ENCODE data around the gene HSD17B4. TPM values are rescaled to one million over a fixed set of nuclear protein-coding genes. Genes with fewer than 3 reads are reported as not detected.
"Not testable (repeated sequence)": the region's sequence is repeated elsewhere in the genome, so short reads cannot be mapped to it uniquely, and the experiment has no call there.

HSD17B4 gene
- total RNA-seq, 4 donors from 2014 or later, result 69.4 to 108 (median 97.2) TPM

DNA sequence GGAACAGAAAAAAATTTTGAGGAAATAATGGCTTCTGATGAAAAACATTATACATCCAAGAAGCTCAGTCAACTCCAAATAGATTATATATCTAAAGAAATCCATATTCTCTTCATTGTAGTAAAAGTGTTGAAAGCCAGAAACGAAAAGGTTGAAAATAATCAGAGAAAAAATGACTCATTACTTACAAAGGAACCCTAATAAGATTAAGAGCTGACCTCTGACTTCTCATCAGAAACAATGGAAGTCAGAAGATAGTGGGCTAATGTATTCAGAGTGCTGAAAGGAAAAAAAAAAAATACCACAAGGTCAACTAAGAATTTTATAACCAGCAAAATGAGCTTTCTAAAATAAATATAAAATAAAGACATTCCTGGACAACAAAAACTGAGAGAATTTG, 60.0 kb downstream of the HSD17B4 start:
- no peaks in the 10 kb centered on the region for H3K9me3 ChIP-seq
- H3K4me3 ChIP-seq, result no peak overlapping the region
- no peaks in the 10 kb centered on the region for H3K27me3 ChIP-seq
- WGBS, 2 donors (ENCODE audit: low coverage in 1 of 2), result 85 to 94% methylated on average over 1 of the region's 1 CpG
- H3K4me1 ChIP-seq, result no peaks in the 10 kb centered on the region
- ATAC-seq, result no peak
- no peak for TF ChIP-seq POLR2AphosphoS5 (IDR thresholded peaks at IDR 0.05)
- TF ChIP-seq, protein P1, sequence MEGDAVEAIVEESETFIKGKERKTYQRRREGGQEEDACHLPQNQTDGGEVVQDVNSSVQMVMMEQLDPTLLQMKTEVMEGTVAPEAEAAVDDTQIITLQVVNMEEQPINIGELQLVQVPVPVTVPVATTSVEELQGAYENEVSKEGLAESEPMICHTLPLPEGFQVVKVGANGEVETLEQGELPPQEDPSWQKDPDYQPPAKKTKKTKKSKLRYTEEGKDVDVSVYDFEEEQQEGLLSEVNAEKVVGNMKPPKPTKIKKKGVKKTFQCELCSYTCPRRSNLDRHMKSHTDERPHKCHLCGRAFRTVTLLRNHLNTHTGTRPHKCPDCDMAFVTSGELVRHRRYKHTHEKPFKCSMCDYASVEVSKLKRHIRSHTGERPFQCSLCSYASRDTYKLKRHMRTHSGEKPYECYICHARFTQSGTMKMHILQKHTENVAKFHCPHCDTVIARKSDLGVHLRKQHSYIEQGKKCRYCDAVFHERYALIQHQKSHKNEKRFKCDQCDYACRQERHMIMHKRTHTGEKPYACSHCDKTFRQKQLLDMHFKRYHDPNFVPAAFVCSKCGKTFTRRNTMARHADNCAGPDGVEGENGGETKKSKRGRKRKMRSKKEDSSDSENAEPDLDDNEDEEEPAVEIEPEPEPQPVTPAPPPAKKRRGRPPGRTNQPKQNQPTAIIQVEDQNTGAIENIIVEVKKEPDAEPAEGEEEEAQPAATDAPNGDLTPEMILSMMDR (IDR thresholded peaks at IDR 0.05), result no peak
- no peak for TF ChIP-seq EP300 (IDR thresholded peaks at IDR 0.05)
- TF ChIP-seq POLR2A (IDR thresholded peaks at IDR 0.05), result no peak
- H3K27ac ChIP-seq, result no peak overlapping the region
- peaks cover 0 to 80% of the 10 kb centered on the region in 2 donors for H3K36me3 ChIP-seq

DNA sequence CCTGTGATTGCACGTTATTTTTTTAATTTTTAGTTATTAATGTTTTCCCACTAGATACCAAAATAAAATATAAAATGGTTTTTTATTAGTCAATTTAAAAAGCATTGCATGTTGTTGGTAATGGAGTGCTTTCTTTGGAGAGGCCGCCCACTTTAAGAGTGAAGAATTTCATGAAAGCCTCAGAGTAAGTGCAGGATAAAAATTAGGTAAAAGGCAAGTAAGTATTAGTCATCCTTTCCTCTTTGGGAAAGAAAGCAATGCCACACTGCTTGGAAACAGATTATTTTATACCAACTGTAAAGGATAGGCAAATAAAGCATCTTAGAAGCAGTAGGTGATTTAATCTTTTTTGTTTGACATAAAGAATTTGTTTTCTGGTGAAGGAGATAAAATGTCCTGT, 62.9 kb downstream of the HSD17B4 start:
- WGBS, 2 donors (ENCODE audit: low coverage in 1 of 2), result 88 to 92% methylated on average over 2 of the region's 2 CpGs
- no peak for ATAC-seq
- TF ChIP-seq, protein P1 (IDR thresholded peaks at IDR 0.05), result no peak
- TF ChIP-seq EP300 (IDR thresholded peaks at IDR 0.05), result no peak
- no peak for TF ChIP-seq POLR2AphosphoS5 (IDR thresholded peaks at IDR 0.05)
- TF ChIP-seq POLR2A (IDR thresholded peaks at IDR 0.05), result no peak

DNA sequence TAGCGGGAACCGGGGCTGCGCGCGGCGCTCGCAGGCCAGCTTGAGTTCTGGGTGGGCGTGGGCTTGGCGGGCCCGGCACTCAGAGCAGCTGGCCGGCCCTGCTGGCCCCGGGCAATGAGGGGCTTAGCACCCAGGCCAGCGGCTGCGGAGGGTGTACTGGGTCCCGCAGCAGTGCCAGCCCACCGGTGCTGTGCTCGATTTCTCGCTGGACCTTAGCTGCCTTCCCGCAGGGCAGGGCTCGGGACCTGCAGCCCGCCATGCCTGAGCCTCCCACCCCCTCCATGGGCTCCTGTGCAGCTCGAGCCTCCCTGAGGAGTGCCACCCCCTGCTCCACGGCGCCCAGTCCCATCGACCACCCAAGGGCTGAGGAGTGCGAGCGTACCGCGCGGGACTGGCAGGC, 64.8 kb downstream of the HSD17B4 start:
- not testable (repeated sequence) for H3K27me3 ChIP-seq, H3K27ac ChIP-seq, H3K4me1 ChIP-seq, H3K4me3 ChIP-seq, ATAC-seq, H3K9me3 ChIP-seq
- whole genome bisulfite sequencing, 2 donors (ENCODE audit: low coverage in 1 of 2), result no CpG with 5 or more reads among the region's 30 CpGs
- peaks cover 0 to 81% of the 10 kb centered on the region in 2 donors for H3K36me3 ChIP-seq

More for the DNA sequence above, 62.9 kb downstream of the HSD17B4 start:
- no peak overlapping the region for H3K4me3 ChIP-seq
- H3K9me3 ChIP-seq, result no peaks in the 10 kb centered on the region
- peaks cover 0 to 88% of the 10 kb centered on the region in 2 donors for H3K36me3 ChIP-seq
- H3K4me1 ChIP-seq, result no peaks in the 10 kb centered on the region
- H3K27me3 ChIP-seq, result no peaks in the 10 kb centered on the region
- H3K27ac ChIP-seq, result no peak overlapping the region

DNA sequence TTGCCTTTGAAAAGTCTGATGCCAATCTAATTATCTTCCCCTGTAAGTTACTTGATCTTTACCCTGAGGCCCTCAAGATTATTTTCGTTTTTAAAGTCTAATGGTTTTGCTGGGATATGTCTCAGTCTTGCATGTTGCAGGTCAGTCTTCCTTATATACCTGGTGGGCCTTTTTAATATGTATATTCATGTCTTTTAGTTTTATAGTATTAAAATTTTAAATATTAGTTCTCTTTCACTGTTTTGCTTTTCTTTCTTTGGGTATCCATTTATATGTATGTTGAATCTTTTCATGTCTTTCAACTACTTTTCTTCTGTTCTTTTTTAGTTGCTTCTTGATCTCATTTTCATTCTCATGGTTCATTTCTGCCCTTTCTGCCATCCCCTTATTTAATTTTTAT, 68.9 kb downstream of the HSD17B4 start:
- Histone ChIP-seq H3K27ac (no peak overlapping the region), H3K9me3 (no peaks in the 10 kb centered on the region), H3K36me3 (peaks cover 0 to 57% of the 10 kb centered on the region in 2 donors), H3K27me3 (no peaks in the 10 kb centered on the region), H3K4me3 (no peak overlapping the region), H3K4me1 (peaks cover 0 to 6% (median 0%) of the 10 kb centered on the region in 3 donors)
- TF ChIP-seq POLR2AphosphoS5 (IDR thresholded peaks at IDR 0.05), result no peak
- no peak for TF ChIP-seq POLR2A (IDR thresholded peaks at IDR 0.05)
- no peak for TF ChIP-seq EP300 (IDR thresholded peaks at IDR 0.05)
- TF ChIP-seq, protein P1 (IDR thresholded peaks at IDR 0.05), result no peak
- ATAC-seq, result no peak
- 73 to 88% methylated on average over 1 of the region's 1 CpG for WGBS, 2 donors (ENCODE audit: low coverage in 1 of 2)

DNA sequence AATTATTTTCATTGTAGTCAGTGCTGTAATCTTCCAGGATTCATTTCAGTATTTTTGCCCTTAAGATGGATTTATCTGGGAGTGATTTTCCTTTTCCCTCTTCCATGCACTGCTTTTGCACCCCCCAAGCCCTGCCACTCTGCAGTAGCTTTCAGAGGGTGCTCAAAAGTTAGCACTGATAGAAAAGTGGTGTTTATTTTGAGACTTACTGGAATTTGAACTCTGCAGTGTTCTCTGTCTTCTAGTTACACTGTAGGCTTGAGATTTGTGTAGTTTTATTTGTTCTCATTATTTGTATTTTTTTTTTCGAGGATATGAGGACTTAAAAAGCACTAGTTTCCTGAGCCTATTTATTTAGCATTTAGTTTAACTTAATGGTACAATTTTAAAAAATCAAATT, 70.5 kb downstream of the HSD17B4 start:
- peaks cover 3 to 57% of the 10 kb centered on the region in 2 donors for H3K36me3 ChIP-seq
- no peaks in the 10 kb centered on the region for H3K27me3 ChIP-seq
- 95 to 100% methylated on average over 1 of the region's 1 CpG for WGBS, 2 donors (ENCODE audit: low coverage in 1 of 2)
- no peak overlapping the region for H3K4me3 ChIP-seq
- ATAC-seq, result no peak
- TF ChIP-seq POLR2AphosphoS5 (IDR thresholded peaks at IDR 0.05), result no peak
- TF ChIP-seq POLR2A (IDR thresholded peaks at IDR 0.05), result no peak
- TF ChIP-seq, protein P1 (IDR thresholded peaks at IDR 0.05), result no peak
- no peak for TF ChIP-seq EP300 (IDR thresholded peaks at IDR 0.05)
- no peak overlapping the region for H3K27ac ChIP-seq
- no peaks in the 10 kb centered on the region for H3K9me3 ChIP-seq
- peaks cover 0 to 6% (median 0%) of the 10 kb centered on the region in 3 donors for H3K4me1 ChIP-seq
